HG02885 (cell line): ENCODE measurements around the gene AP1S2.

ENCODE experiments used
- ATAC-seq: cut with Tn5 transposase; IDR thresholded peaks from one replicate; pipeline ENCODE4 v1.9.1; 2021; ENCODE audit warnings: mild to moderate bottlenecking; ENCODE audit not compliant: unreplicated experiment, poor library complexity

AP1S2 gene

DNA sequence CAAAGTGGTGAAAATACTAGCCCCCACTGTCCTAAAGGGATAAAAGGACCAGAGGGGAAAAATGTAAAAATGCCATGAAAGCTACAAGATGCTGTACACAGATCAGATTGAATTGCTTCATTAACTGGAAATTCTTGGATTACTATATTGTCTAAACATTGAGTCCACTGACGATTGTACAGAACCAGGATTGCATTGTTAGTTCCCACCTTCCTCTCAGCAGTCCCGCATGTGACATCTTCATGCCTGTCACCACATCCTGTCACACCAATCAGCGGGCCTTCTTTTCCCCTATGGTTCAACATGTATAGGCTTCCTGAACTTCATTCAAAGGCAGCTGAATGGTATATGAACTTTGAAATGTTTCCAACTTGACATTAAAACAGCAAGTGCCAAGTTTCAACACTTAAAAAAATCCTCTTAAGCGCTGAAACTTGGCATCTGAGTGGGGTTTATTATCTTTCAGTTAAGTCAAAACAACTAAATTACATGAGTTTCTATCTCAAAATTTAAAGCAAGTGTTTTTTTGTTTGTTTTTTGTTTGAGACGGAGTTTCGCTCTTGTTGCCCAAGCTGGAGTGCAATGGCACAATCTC lies 39.7 kb downstream of the AP1S2 start:
- ATAC-seq = no peak

DNA sequence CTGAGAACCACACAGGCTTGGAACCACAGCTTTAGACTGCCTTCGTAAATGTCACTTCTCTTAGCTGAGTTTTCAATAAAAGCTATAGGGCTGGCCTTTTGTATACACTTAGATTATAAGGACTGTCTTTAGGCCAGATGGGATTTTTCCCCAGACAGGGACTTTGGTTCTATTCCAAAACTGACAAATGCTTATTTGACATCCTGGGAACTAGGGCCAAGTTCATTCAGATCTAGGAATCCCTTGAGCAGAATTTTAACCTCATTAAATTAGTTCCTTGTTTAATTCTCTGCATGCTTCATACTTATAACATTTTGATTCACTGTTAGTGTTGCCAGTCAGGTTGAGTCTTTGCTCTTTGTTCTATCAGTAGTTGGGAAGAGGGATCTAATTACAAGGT lies 41.2 kb downstream of the AP1S2 start:
- no peak for ATAC-seq

DNA sequence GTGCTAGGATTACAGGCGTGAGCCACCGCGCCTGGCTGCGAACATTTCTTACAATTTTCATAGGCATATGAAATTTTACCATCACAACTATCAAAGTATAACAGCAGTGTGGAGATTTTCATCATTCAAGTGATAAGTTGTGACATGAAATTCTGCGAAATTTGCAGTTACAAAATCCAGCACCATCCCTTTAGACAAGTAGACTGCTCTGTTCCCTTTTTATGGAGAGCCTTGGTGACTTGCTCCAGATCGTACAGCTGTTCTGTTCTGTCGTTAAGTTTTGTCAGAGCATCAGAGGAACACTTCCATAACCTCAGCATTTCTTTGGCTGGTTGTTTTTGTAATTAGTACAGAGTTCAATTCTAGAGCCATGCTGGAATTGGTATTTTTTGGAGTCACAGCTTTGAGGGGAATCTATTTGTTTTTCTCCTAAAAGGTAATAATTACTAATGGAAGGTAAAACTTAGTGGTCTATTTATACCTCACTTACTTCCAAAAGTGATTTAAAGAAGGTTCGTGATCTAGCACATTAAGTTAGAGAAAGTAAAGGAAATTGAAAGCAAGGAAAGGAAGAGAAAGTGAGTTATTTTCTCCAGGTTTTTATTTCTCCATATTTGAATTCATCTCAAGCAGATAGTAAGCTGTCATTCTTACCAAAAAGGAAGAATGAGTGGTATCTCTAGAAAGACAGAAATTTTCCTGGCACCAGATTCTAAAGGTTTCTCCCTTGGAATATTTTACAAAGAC lies 42.2 kb downstream of the AP1S2 start:
- ATAC-seq = no peak

DNA sequence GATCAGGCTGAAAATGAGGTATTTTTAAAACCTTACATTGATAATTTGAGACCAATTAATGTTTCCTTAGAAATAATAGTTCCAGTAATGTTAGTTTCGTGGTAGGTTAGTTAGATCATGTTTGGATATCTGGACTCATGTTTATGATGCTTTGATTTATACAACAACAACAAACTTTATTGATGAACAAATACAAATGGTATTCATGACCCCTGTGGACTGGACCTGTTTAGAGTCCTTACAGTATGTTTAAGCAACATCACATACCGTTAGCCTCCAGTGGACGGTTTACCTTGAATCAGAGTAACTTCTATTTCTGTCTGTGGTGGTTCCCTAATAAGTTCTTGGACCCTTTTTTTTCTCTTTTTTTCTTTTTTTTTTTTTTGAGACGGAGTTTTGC lies 46.4 kb downstream of the AP1S2 start:
- ATAC-seq = no peak

DNA sequence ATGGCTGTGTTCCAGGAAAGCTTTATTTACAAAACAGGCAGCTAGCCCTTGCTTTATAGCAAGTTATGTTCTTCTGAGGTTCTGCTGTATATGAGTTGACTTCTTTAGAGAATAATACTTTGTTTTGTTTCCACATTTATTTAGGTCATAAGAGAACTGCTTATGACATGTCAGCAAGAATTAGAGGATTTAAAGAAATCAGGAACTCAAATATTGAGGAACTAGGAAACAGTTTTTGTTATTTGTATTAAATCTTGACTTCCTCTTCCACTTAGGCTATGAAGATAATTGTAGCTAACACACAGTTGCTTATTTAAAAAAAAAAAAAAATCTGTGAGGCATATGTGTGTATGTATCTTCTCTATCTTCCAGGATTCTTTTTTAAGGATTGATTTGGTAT lies 50.0 kb downstream of the AP1S2 start:
- ATAC-seq = no peak

DNA sequence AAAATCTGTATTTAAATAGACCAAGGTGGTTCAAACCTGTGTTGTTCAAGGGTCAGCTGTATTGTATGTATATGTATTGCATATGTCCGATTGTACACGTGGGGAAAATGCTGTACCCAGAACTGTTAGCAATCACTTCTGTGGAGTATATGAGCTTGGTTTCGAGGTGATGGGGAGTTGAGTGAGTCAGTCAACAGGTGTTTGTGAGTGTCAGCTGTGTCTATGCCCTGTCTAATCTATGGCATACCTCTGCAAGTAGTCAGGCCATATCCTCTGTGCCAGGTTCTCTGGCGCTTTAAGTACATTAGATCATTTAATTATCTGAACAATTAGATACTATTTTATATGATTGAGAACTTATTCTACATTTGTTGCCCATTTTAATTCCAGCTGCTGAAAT lies 56.9 kb downstream of the AP1S2 start:
- ATAC-seq = no peak

DNA sequence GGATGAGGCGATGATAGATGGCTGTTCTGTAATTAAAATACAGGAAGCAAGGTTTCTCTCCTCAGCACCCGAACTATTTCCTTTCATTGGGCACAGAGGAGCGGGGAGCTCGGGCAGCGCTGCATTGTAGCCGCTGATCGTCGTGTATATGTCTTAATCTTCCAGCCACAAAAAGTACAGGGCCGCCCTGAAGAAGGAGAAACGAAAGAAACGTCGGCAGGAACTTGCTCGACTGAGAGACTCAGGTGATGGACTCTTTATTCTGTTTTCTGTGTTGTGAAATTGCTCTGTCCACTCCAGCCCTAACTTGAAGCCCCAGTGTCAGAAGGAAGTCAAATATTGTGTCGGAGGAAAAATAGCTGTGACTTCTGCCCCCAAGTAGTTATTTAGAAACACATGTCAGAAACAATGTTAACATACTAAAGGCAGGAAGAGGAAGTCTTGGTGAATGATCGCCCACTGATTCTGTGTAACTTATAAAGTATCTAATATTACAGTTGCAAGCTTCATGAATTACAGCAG lies 63.8 kb downstream of the AP1S2 start:
- ATAC-seq = peak; percentile 22

DNA sequence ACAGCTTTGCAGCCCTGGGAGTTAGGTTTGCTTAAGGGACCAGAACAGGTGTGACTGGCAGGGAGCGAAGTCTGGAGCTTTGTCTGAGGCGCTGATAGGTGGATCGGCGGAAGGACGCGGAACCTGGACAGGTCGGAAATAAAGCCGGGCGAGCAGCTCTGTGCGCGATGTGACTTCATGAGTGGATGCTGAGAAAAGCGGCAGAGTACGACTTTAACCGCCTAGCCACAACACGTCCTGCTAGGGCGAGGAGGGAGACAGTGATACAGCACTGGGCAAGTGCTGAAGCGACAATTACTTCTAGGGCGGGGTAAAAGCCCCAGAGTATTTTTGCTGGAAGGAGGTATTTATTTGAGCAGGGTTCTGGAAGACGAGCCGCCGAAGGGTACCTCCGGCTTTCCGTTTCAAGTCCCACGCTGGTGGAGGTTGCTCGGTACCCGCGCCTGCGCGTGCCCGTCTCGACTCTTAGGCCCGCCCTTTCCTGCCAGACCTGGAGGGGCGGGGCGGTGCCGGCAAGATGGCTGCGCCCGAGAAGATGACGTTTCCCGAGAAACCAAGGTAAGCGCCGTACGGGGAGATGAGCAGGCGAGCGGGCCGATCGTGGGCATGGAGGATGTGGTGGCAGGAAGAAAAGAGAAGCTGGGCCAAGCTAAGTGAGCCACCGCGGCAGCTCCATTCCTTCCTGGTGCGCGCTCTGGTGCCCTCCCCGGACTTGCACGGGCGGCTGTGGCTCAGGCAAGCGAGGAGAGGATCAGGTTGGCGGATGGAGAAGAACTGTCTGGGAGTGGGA lies 64.4 kb downstream of the AP1S2 start, which contains the start of gene ZRSR2:
TSS of gene ZRSR2 (plus strand) at position 506 of the 790 bp plus-strand sequence. CDS start at position 518, 12 bp downstream.
- ATAC-seq = peak; percentile 95

DNA sequence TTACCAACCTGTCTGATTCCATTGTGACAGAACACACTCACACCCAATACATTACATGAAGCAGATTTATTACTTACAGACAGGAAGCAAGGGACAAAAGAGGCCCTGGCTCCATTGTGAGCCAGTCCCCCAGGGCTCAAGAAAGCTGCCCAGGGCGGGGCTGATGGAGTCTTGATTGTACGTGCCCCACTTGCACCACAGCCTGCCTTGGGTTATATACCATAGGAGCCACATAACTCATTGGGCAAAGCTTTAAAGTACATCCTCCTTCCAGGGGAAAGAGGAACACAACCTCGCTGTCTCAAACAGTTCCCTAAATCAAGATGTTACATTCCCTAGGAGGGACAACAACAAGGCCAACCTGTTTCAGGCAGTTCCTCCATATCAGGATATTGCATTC lies 67.7 kb downstream of the AP1S2 start:
- no peak for ATAC-seq

DNA sequence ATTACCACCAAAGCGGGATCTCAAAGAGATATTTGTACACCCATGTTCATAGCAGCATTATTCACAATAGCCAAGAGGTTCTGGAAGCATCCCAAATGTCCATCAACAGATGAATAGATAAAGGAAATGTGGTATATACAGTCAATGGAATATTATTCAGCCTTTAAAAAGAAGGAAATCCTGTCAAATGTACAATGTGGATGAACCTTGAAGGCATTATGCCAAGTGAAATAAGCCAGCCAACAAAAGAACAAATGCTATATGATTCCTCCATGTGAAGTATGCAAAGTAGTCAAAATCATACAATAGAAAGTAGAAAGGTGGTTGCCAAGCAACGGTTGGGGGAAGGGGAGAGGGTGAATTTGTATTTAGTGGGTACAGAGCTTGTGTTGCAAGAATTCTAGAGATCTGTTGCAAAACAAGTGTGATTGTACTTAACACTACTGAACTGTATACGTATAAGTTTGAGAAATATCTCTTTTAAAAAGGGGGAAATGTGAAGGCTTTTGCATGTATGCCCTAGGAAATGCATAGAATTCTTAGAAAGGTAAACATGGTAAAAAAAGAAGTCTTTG lies 69.3 kb downstream of the AP1S2 start:
- no peak for ATAC-seq

DNA sequence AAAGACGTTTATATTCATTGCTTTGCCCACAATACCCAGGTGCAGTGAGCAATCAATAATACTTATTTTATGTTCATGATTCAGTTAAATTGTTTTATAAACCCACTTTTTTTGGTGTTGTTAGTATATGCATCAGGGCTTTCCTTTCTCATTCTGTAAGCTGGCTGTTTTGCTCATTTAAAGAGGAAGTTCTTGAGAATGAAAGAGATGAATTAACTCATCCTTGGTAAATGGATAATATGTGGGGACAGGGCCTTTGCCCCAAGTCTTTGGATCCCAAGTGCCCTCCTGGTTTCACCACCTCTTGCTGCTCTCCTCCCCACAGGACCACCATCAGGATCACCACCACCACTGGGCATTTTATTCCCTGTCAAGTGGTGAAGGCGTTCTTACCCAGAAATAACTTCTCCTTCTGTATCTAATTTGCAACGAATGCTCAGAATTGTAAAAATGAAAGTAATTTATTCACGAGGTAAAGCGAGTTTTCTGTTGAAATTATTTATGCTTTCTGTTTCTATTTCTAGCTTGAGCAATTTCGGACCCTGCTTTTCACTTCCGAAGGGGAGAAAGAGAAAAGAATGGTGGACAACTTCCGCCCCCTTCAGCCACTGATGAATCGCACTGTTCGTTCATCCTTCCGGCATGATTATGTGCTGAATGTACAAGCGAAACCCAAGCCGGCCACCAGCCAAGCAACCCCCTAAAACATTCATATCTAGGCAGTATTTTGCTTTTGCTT lies 72.5 kb downstream of the AP1S2 start:
- ATAC-seq = peak; percentile 86
